NCI-H82 (cell line): ENCODE measurements around the gene LGI2.

Experiments
- DNase-seq: peaks from one replicate; lab custom pipeline; 2025; lab: John Stamatoyannopoulos, UW

LGI2 gene

GRCh38 chr4:24993551-24994080 lies 37.1 kb downstream of the LGI2 start:
- DNase-seq: no peak

GRCh38 chr4:24992968-24993367 lies 37.8 kb downstream of the LGI2 start:
- DNase-seq: no peak

DNA sequence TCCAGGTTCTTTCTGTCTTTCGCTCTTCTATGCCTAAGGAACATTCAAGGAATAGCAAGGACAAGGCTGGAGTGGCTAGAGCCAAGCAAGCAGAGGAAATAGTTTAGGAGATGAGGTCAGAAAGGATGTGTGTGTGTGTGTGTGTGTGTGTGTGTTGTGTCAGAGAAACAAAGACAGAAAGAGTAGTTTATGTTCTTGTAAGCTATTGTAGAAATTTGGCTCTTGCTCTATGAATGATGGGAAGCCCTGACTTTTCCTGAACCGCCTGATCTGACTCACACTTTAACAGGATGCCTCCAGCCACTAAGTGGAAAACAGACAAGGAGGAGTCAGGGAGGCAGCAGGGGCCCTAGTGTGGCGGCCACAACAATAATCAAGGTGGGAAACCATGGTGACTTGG lies 39.7 kb downstream of the LGI2 start:
- no peak for DNase-seq

GRCh38 chr4:24989327-24989726 lies 41.4 kb downstream of the LGI2 start:
- no peak for DNase-seq

DNA sequence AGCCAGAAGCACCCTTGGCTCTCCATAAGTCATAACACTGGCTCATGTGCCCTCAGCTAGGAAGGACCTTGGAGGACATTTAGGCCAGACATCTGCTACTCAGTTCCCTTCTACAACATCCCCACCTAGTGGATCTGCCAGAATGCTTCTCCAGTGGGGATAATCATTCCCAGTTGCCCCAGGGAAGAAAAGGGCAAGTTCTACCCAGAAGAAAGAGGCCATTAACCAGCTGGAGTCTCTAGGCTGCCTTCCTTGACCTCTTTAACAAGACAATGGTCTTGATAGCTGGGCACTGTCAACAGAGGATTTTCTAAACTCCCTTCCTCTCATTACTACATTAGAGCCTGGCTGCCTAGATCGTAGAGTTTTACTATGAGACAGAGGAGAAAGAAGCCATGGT lies 42.0 kb downstream of the LGI2 start:
- DNase-seq: peak; percentile 60

- no peak for DNase-seq
Observed at GRCh38 chr4:24984602-24985532, 45.9 kb downstream of the LGI2 start.

DNA sequence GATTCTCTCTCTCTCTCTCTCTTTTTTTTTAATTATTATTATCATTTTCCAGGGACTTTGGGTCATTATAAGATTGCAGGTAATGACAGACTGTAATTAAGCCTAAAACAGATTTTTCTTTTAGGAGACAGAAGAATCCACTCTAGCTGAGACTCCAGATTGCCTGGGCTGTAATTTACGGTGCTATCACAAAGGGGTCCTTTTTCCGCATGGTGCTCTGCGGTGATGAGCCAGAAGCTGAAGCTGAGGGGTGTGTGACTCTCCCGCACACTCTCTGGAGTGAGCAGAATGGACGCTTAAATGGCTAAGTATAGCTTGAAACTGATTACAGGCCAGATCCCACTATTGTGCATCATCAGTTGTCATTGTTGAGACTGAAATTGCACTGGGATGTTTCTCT lies 50.0 kb downstream of the LGI2 start:
- DNase-seq: no peak

GRCh38 chr4:24980064-24980690 lies 50.6 kb downstream of the LGI2 start:
- DNase-seq: peak; percentile 76

GRCh38 chr4:24979554-24979953 lies 51.2 kb downstream of the LGI2 start:
- no peak for DNase-seq

DNA sequence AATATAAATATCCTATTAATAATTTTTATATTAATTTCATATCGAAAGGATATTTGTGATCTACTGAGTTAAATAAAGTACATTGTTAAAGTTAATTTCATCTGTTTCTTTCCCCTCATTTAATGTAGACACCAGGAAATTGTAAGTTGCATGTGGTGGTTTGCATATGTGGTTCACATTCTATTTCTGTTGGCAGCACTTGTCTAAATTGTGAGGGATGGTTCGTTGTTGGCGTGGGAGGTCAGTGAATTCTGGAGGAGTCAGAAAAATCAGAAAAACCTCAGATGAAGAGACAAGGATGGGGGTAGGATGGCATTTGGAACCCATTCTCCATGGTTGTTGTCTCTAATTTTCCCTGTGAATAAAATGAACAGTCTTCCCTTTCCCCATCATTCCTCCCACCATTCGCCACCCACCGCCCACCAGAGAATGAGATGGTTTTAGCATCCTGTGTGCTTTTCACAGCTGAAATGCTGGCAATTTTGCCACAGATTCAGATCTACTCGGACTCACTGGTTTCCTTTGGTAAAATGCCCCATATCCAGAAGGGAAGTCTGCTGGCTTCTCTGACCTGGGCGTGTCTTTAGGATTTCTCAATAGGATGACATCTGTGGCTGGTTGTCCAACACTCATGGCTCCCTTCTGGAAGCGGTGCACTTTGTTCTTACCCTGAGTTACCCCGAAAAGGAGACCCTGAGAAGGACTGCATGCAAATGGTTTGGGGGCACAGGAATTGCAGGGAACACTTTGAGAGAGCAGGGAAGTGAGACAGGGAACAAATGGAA lies 52.3 kb downstream of the LGI2 start:
- no peak for DNase-seq

GRCh38 chr4:24975510-24975909 lies 55.2 kb downstream of the LGI2 start:
- no peak for DNase-seq

GRCh38 chr4:24973747-24974601 lies 56.8 kb downstream of the LGI2 start:
- DNase-seq: no peak

DNA sequence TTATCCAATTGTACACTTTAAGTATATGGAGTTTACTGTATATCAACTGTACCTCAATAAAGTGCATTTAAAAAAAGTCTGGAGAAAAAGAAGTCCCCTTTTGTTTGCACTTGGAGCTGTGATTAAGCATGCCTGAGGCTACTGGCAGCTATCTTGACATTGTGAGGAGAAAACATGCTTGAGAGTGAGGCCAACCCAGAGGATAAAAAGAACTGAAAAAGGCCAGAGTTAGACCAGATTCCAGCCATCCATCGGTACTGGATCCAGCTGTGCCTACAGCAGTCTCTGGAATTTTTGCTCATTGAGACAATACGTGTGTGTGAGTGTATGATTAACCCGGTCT lies 57.4 kb downstream of the LGI2 start:
- DNase-seq: no peak

- no peak for DNase-seq
Observed at GRCh38 chr4:24971192-24971591, 59.6 kb downstream of the LGI2 start.

DNA sequence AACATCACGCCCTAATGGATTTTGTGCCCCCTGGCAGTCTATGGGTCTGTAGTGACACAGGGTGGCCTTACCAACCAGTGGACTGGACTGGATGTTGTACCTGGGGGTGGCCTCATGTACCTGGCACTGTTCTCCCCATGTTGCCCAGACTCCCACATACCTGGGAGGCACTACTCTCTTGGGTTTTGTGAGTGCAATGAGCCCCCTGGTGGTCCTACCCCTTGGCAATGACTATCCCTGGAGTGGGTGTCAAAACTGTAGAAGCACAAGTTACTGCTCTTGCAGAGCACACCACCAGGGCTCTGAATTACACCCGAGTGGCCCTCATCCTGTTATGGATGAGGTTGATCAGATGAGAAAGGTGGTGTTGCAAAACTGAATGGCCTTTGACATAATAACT lies 60.1 kb downstream of the LGI2 start:
- no peak for DNase-seq

DNA sequence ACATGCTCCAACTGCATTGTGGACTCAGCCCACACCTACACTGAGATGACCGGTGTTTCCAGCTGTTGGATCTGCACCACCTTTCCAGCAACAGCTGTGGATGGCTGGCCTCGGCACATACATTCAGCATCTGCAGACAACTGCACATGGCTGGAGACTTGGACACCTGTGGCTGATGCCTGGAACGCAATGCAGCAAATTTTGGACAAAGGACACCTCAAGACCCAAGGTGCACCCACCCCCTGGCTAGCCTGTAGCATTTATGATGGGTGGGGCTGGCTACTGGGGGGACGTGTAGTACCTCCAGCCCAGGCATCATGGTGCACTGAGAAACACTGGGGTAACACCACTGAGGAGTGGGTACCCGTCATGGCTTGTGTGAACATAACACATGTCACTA lies 60.6 kb downstream of the LGI2 start:
- no peak for DNase-seq

DNA sequence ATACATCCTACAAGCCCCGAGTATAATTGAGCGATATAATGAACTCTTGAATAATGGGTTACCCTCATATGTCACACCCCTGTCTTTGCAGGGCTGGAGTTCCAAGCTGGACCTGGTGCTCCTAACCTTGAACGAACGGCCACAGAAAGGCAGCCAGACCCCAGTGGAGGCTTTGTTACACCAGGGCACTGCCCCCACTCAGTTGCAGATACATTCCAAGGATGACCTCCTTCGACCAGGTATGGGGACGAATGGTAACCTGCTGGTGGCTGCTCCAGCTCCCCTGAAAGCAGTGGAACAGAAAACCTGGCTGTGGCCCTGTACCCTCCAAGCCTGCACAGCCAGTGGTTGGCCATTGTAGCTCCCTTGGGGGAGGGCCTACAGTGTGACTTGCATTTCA lies 61.3 kb downstream of the LGI2 start:
- no peak for DNase-seq

- no peak for DNase-seq
Observed at GRCh38 chr4:24968992-24969391, 61.8 kb downstream of the LGI2 start.

DNA sequence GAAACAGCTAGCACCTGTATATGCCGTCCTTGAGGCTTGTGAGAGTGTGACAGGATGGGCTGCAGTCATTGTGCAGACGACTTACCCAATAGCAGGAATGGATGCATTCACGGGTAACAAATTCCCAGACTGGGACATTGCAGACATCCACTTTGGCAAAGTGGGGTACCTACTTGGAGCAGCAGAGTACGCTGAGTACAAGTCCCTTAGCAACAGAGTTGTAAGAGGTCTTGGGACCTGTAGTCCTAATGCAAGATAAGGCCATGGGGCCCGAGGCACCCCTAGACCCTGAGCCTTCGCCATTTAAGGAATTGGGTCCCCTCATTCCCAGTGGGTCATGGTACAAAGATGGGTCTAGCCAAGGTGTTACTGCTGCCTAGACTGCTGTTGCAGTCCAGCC lies 62.5 kb downstream of the LGI2 start:
- no peak for DNase-seq

DNA sequence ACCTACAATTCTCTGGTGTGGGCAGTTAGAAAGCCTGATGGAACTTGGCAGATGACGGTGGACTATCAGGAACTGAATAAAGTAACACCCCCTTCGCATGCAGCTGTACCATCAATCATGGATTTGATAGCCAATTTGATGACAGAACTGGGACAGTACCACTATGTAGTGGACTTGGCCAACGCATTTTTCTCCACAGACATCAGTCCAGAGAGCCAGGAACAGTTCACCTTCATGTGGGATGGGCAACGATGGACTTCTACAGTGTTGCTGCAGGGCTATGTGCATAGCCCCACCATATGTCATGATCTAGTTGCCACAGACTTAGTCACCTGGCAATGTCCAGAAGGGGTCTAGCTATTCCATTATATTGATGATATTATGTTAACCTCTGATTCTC lies 63.4 kb downstream of the LGI2 start:
- DNase-seq: no peak

- no peak for DNase-seq
Observed at GRCh38 chr4:24966076-24966475, 64.7 kb downstream of the LGI2 start.

GRCh38 chr4:24965627-24966026 lies 65.1 kb downstream of the LGI2 start:
- peak; percentile 20 for DNase-seq
